T-cell (primary cell): ENCODE data around the gene FRAT1. TPM values are rescaled to one million over a fixed set of nuclear protein-coding genes. Genes with fewer than 3 reads are reported as not detected.

ENCODE experiments used
- ATAC-seq, 4 experiments: fragments of 200-7000 bp in 3 of 4; fragments of 150-1000 bp in 1 of 4; cut with Tn5 transposase; replicated peaks in 1 of 4; 1 replicate in 3 of 4; 2 replicates in 1 of 4; pipeline ENCODE4 v1.10.0; 2021; ENCODE audit warnings: moderate library complexity in 3 of 4, mild to moderate bottlenecking in 2 of 4, moderate number of reproducible peaks in 1 of 4
- CTCF ChIA-PET, 2 donors: fragments of 300-600 bp; sonication (Branson Sonifier 250); formaldehyde crosslinking; loops; one replicate each; lab custom pipeline; 2022; ENCODE audit warnings: antibody characterized with exemption in 2 of 2; lab: Charles Lee
- POLR2A ChIA-PET, 2 donors: fragments of 300-600 bp; sonication (Branson Sonifier 250); formaldehyde crosslinking; loops; one replicate each; lab custom pipeline; 2022; ENCODE audit warnings: antibody characterized with exemption in 2 of 2; lab: Charles Lee
- DNase-seq, 35 experiments: peaks; one replicate each; pipeline versions ENCODE4 v3.0.0 to v3.0.0-alpha.2; 2013 to 2023
- H3K27ac ChIP-seq: one replicate; pipeline ENCODE4 v1.5.1; 2013; ENCODE audit warnings: low read length
- H3K27me3 ChIP-seq, 2 experiments: replicated peaks in 1 of 2; 1 replicate in 1 of 2; 2 replicates in 1 of 2; pipeline versions ENCODE4 v1.6.1 to v1.7.0; 2013; ENCODE audit warnings: low read length in 1 of 2, mixed read lengths in 1 of 2; ENCODE audit not compliant: control insufficient read depth in 2 of 2, insufficient read depth in 2 of 2; ENCODE audit errors: extremely low read depth in 1 of 2
- H3K36me3 ChIP-seq, 2 donors: 1 replicate in 1 of 2; 2 replicates in 1 of 2; pipeline versions ENCODE4 v1.6.1 to v1.7.0; 2013; ENCODE audit warnings: low read length in 1 of 2; ENCODE audit not compliant: control insufficient read depth in 2 of 2, insufficient read depth in 1 of 2; ENCODE audit errors: extremely low read depth in 1 of 2
- H3K4me1 ChIP-seq, 2 experiments: 1 replicate in 1 of 2; 2 replicates in 1 of 2; pipeline versions ENCODE4 v1.6.1 to v1.7.0; 2013; ENCODE audit warnings: low read length in 2 of 2, mixed read lengths in 1 of 2; ENCODE audit not compliant: insufficient read depth in 2 of 2, control insufficient read depth in 1 of 2; ENCODE audit errors: extremely low read depth in 1 of 2
- H3K4me3 ChIP-seq, 2 donors: 1 replicate in 1 of 2; 2 replicates in 1 of 2; pipeline versions ENCODE4 v1.5.1 to v1.7.0; 2013; ENCODE audit warnings: mild to moderate bottlenecking in 2 of 2, low read length in 1 of 2, moderate library complexity in 1 of 2; ENCODE audit not compliant: control insufficient read depth in 1 of 2; ENCODE audit errors: extremely low read depth in 1 of 2
- H3K9me3 ChIP-seq: 2 replicates; pipeline ENCODE4 v1.7.0; 2013
- H3K27ac Mint-ChIP-seq, 2 donors: one replicate each; pipeline ENCODE4 v1.8.0; 2020 to 2021; ENCODE audit warnings: mild to moderate bottlenecking in 2 of 2, mixed read lengths in 2 of 2
- H3K27me3 Mint-ChIP-seq, 2 donors: one replicate each; pipeline ENCODE4 v1.8.0; 2021 to 2022; ENCODE audit warnings: mixed read lengths in 2 of 2
- H3K36me3 Mint-ChIP-seq: one replicate; pipeline ENCODE4 v1.8.0; 2021; ENCODE audit warnings: mixed read lengths
- H3K4me1 Mint-ChIP-seq, 3 donors: one replicate each; pipeline ENCODE4 v1.8.0; 2020 to 2022; ENCODE audit warnings: mixed read lengths in 3 of 3, mild to moderate bottlenecking in 1 of 3
- H3K4me3 Mint-ChIP-seq, 3 donors: one replicate each; pipeline ENCODE4 v1.8.0; 2020 to 2022; ENCODE audit warnings: mild to moderate bottlenecking in 3 of 3, mixed read lengths in 3 of 3, moderate library complexity in 3 of 3
- H3K9me3 Mint-ChIP-seq, 3 donors: one replicate each; pipeline ENCODE4 v1.8.0; 2020 to 2022; ENCODE audit warnings: mixed read lengths in 3 of 3
- WGBS: methylation state at CpG from one replicate; pipeline ENCODE4 v1.1.5; 2013; ENCODE audit warnings: missing lambda C conversion rate; ENCODE audit not compliant: insufficient coverage; 5-methylcytosine and 5-hydroxymethylcytosine counted together
- total RNA-seq, 35 experiments: library from RNA in 6 of 35; stranded (reverse) in 6 of 35; fragments of 120-200 nt in 1 of 35; gene quantifications; one replicate each; pipeline versions ENCODE4 v1.2.1 to v1.2.4 and lab custom pipeline; 2013 to 2026

FRAT1 gene
- total RNA-seq, 5 donors from 2014 or later (not counting 1 experiment from before 2014, with no cell fraction given): 20.6 to 47.9 (median 23.4) TPM

DNA sequence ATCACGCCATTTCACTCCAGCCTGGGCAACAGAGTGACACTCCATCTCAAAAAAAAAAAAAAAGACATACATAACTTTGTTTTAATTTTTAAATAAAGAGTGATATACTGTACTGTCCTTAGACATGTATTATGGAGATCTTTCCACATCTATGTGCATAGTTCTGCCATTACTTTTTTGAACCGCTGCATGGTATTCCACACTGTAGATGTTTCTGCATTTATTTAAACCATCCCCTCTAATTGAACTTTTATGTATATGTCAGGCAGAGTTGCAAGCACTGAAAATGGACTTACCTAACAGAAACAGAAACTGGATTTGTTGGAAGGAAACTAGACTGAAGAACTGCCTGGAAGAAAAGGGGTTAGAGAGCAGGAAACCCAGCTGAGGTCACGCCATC lies 18.1 kb upstream of the FRAT1 start:
- peaks cover 0 to 11% of the 10 kb centered on the region in 2 experiments for H3K27me3 ChIP-seq
- H3K9me3 ChIP-seq: no peaks in the 10 kb centered on the region
- Mint-ChIP-seq H3K4me3 (no peak overlapping the region), H3K4me1 (no peaks in the 10 kb centered on the region), H3K36me3 (no peaks in the 10 kb centered on the region), H3K9me3 (no peaks in the 10 kb centered on the region), H3K27me3 (no peaks in the 10 kb centered on the region), H3K27ac (no peak overlapping the region)
- ChIA-PET POLR2A (no interaction called here), CTCF (no interaction called here)
- ATAC-seq (no peak), DNase-seq (no peak)
- no peak overlapping the region for H3K4me3 ChIP-seq
- no peak overlapping the region for H3K27ac ChIP-seq
- 78% methylated on average over 1 of the region's 3 CpGs for WGBS
- no peaks in the 10 kb centered on the region for H3K4me1 ChIP-seq
- no peaks in the 10 kb centered on the region for H3K36me3 ChIP-seq

DNA sequence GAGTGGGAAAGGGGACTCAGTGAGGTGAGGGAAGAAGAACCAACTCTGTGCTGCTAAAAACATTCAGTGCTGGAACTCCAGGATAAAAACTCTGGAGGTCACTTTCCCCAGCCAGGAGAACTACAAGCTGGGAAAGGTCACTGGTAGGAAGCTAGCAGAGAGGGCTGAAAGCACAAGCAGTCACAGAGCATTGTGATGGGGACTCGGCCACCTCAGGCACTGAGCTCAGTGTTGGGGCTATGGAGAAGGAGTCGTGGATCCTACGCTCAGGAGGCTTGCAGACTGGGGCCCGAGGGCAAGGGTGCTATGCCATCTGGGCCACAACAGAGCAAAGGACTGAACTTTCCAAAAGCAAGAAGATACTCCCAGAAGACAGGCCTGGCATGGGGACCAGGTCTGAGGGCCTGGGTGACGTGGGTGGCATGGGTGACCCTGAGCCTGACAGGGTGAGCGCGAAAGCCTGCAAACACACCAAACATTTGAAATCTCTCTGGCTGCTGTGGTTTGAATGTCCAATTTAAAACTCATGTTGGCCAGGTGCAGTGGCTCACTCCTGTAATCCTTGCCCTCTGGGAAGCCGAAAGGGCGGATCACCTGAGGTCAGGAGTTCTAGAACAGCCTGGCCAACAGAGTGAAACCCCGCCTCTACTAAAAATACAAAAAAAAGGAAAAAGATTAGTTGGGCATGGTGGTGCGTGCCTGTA lies 16.8 kb upstream of the FRAT1 start:
- no peak overlapping the region for H3K27ac ChIP-seq
- no peaks in the 10 kb centered on the region for H3K36me3 Mint-ChIP-seq
- POLR2A ChIA-PET: no interaction called here
- peaks cover 0 to 5% of the 10 kb centered on the region in 2 experiments for H3K27me3 ChIP-seq
- ATAC-seq (no peak), DNase-seq (no peak)
- H3K4me3 Mint-ChIP-seq: no peak overlapping the region
- no peaks in the 10 kb centered on the region for H3K36me3 ChIP-seq
- no peaks in the 10 kb centered on the region for H3K9me3 Mint-ChIP-seq
- H3K4me1 Mint-ChIP-seq: no peaks in the 10 kb centered on the region
- H3K4me3 ChIP-seq: no peak overlapping the region
- no peak overlapping the region for H3K27ac Mint-ChIP-seq
- H3K4me1 ChIP-seq: no peaks in the 10 kb centered on the region
- no peaks in the 10 kb centered on the region for H3K9me3 ChIP-seq
- no peaks in the 10 kb centered on the region for H3K27me3 Mint-ChIP-seq
- WGBS: 85% methylated on average over 4 of the region's 11 CpGs
- CTCF ChIA-PET: no interaction called here

DNA sequence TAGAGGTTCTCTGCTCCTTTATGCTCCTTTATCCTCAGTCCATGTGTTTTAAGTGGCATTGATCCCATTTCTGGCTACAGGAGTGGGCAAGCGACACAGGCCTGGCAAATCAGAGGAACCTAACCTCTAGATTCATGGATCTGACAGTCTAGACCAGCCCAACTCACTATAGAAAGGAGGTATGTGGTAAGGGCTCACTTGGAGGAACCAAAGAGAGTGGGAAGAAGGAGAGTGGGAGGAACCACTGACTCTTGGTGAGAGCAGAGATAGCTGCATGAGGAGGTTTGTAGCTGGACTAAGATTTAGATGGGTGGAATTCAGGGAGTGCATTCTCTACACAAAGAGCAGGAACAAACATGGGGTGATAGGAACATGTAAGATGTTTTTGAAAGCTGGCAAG lies 11.6 kb upstream of the FRAT1 start:
- Histone ChIP-seq H3K4me3 (no peak overlapping the region), H3K27ac (no peak overlapping the region), H3K27me3 (peaks cover 0 to 2% of the 10 kb centered on the region in 2 experiments), H3K4me1 (no peaks in the 10 kb centered on the region), H3K36me3 (no peaks in the 10 kb centered on the region), H3K9me3 (no peaks in the 10 kb centered on the region)
- POLR2A ChIA-PET: no interaction called here
- no CpG with 5 or more reads among the region's 1 CpG for WGBS
- H3K36me3 Mint-ChIP-seq: no peaks in the 10 kb centered on the region
- no peaks in the 10 kb centered on the region for H3K4me1 Mint-ChIP-seq
- H3K27me3 Mint-ChIP-seq: no peaks in the 10 kb centered on the region
- no peak for ATAC-seq
- CTCF ChIA-PET: no interaction called here
- no peak overlapping the region for H3K27ac Mint-ChIP-seq
- no peak for DNase-seq
- H3K4me3 Mint-ChIP-seq: no peak overlapping the region
- H3K9me3 Mint-ChIP-seq: no peaks in the 10 kb centered on the region

GRCh38 chr10:97307866-97308780 lies 10.9 kb upstream of the FRAT1 start:
- H3K27ac ChIP-seq: no peak overlapping the region
- CTCF ChIA-PET: no interaction called here

GRCh38 chr10:97311111-97311626 lies 7.9 kb upstream of the FRAT1 start:
- Histone ChIP-seq H3K4me1 (no peaks in the 10 kb centered on the region), H3K27me3 (peaks cover 0 to 2% of the 10 kb centered on the region in 2 experiments), H3K27ac (no peak overlapping the region), H3K9me3 (no peaks in the 10 kb centered on the region), H3K36me3 (no peaks in the 10 kb centered on the region), H3K4me3 (no peak overlapping the region)
- 100% methylated on average over 2 of the region's 4 CpGs for WGBS
- DNase-seq (no peak), ATAC-seq (no peak)
- Mint-ChIP-seq H3K27me3 (no peaks in the 10 kb centered on the region), H3K9me3 (no peaks in the 10 kb centered on the region), H3K4me1 (no peaks in the 10 kb centered on the region), H3K36me3 (no peaks in the 10 kb centered on the region), H3K4me3 (no peak overlapping the region), H3K27ac (no peak overlapping the region)
- CTCF ChIA-PET: interaction anchor here in 1 of 2 donors (0.6 kb wide), 1 partner anchor 93 kb away, joined by 7 read pairs; no protein-coding TSS in a partner anchor
- POLR2A ChIA-PET: interaction anchor here in 1 of 2 donors (0.7 kb wide), 1 partner anchor 103 kb away, joined by 4 read pairs; no protein-coding TSS in a partner anchor

More at GRCh38 chr10:97307866-97308780, 10.9 kb upstream of the FRAT1 start:
- Mint-ChIP-seq H3K4me1 (no peaks in the 10 kb centered on the region), H3K4me3 (no peak overlapping the region), H3K27ac (no peak overlapping the region), H3K27me3 (no peaks in the 10 kb centered on the region), H3K36me3 (no peaks in the 10 kb centered on the region), H3K9me3 (no peaks in the 10 kb centered on the region)
- POLR2A ChIA-PET: no interaction called here
- Histone ChIP-seq H3K36me3 (no peaks in the 10 kb centered on the region), H3K4me3 (no peak overlapping the region), H3K9me3 (no peaks in the 10 kb centered on the region), H3K27me3 (peaks cover 0 to 2% of the 10 kb centered on the region in 2 experiments), H3K4me1 (no peaks in the 10 kb centered on the region)
- no peak for ATAC-seq
- 77% methylated on average over 8 of the region's 10 CpGs for WGBS
- no peak for DNase-seq

- Histone ChIP-seq H3K27me3 (peaks cover 0 to 3% of the 10 kb centered on the region in 2 experiments), H3K4me3 (no peak overlapping the region), H3K4me1 (peaks cover 0 to 3% of the 10 kb centered on the region in 2 experiments), H3K27ac (no peak overlapping the region), H3K36me3 (no peaks in the 10 kb centered on the region), H3K9me3 (no peaks in the 10 kb centered on the region)
- H3K27me3 Mint-ChIP-seq: no peaks in the 10 kb centered on the region
- no peaks in the 10 kb centered on the region for H3K36me3 Mint-ChIP-seq
- no peak overlapping the region for H3K4me3 Mint-ChIP-seq
- POLR2A ChIA-PET: no interaction called here
- ATAC-seq: no peak
- CTCF ChIA-PET: no interaction called here
- no peak overlapping the region for H3K27ac Mint-ChIP-seq
- peaks cover 0 to 6% (median 1%) of the 10 kb centered on the region in 3 donors for H3K4me1 Mint-ChIP-seq
- no peak for DNase-seq
- H3K9me3 Mint-ChIP-seq: no peaks in the 10 kb centered on the region
- 94% methylated on average over 2 of the region's 6 CpGs for WGBS
These were observed 6.2 kb upstream of the FRAT1 start for GRCh38 chr10:97312897-97313296.
